Adrenal gland (tissue), 5 donors: Measurements from ENCODE around the gene FYCO1.

Experiments used
- CTCF ChIP-seq, 6 experiments: fragments of 450-650 bp in 4 of 6; fragments of 200-600 bp in 2 of 6; sonication (generic) in 1 of 6; IDR thresholded peaks; 1 replicate in 5 of 6; 2 replicates in 1 of 6; pipeline versions ENCODE4 v1.5.1 to v1.8.0; 2016 to 2021; ENCODE audit warnings: antibody characterized with exemption in 6 of 6, mild to moderate bottlenecking in 2 of 6, moderate library complexity in 1 of 6
- POLR2A ChIP-seq, 2 donors: fragments of 450-650 bp; IDR thresholded peaks; one replicate each; pipeline ENCODE4 v1.6.1; 2017; ENCODE audit warnings: antibody characterized with exemption in 2 of 2, mild to moderate bottlenecking in 2 of 2, moderate library complexity in 1 of 2
- donor health status: DM: no; HTN: no; CAD: no.

DNA sequence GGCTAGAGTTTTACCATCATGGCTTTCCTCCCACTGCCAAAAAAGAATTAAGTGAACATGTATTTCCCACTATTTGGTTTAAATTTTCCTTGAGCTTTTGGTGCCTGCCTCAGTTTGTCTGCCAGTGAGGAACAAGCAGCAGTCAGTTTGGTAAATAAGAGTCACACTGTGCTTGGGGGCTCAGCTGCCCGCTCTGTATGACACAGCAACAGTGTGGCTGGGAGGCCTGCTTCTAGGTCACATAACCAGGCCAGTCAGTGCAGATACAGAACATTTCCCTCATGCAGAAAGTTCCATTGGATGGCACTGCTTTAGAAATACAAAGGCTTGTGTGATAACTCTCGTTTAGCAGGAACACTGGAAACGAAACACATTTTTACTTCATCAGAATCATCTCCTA lies 25.7 kb downstream of the FYCO1 start:
- TF ChIP-seq POLR2A (IDR thresholded peaks at IDR 0.05) = no peak
- TF ChIP-seq CTCF (IDR thresholded peaks at IDR 0.05) = no peak
